Mesenchymal stem cell (in vitro differentiated cells and primary cell): Measurements from ENCODE around the gene RGMA.

Experiments
- DNase-seq: peaks from one replicate; pipeline ENCODE4 v3.0.0-alpha.2; 2013
- H2AFZ ChIP-seq: one replicate; pipeline ENCODE4 v1.6.1; 2013; ENCODE audit warnings: low read depth, mild to moderate bottlenecking, control low read depth, inconsistent platforms, low read length, moderate library complexity
- H2AK5ac ChIP-seq: 2 replicates; pipeline ENCODE4 v1.6.1; 2013; ENCODE audit warnings: low read length, moderate library complexity, mild to moderate bottlenecking, inconsistent platforms; ENCODE audit not compliant: severe bottlenecking
- H2BK120ac ChIP-seq: one replicate; pipeline ENCODE4 v1.6.1; 2013; ENCODE audit warnings: low read depth, mild to moderate bottlenecking, inconsistent platforms, low read length, moderate library complexity
- H2BK12ac ChIP-seq, 2 experiments: one replicate each; pipeline ENCODE4 v1.6.1; 2013; ENCODE audit warnings: inconsistent platforms in 2 of 2, low read length in 2 of 2, mild to moderate bottlenecking in 2 of 2, moderate library complexity in 2 of 2, control low read depth in 1 of 2
- H2BK15ac ChIP-seq: one replicate; pipeline ENCODE4 v1.6.1; 2013; ENCODE audit warnings: mild to moderate bottlenecking, low read depth, inconsistent platforms; ENCODE audit not compliant: poor library complexity, severe bottlenecking
- H2BK5ac ChIP-seq: 2 replicates; pipeline ENCODE4 v1.6.1; 2013; ENCODE audit warnings: low read depth, mild to moderate bottlenecking, low read length, control low read depth, inconsistent platforms; ENCODE audit not compliant: poor library complexity, severe bottlenecking
- H3K14ac ChIP-seq, 2 experiments: one replicate each; pipeline ENCODE4 v1.6.1; 2013; ENCODE audit warnings: inconsistent platforms in 2 of 2, low read length in 2 of 2, control low read depth in 1 of 2, mild to moderate bottlenecking in 1 of 2, moderate library complexity in 1 of 2
- H3K18ac ChIP-seq, 2 experiments: one replicate each; pipeline ENCODE4 v1.6.1; 2013; ENCODE audit warnings: inconsistent platforms in 2 of 2, low read length in 2 of 2, control low read depth in 1 of 2, low read depth in 1 of 2, mild to moderate bottlenecking in 1 of 2
- H3K23ac ChIP-seq, 2 experiments: one replicate each; pipeline ENCODE4 v1.6.1; 2013; ENCODE audit warnings: inconsistent platforms in 2 of 2, low read length in 2 of 2, mild to moderate bottlenecking in 2 of 2, moderate library complexity in 2 of 2, control low read depth in 1 of 2
- H3K27ac ChIP-seq: 2 replicates; pipeline ENCODE4 v1.5.1; 2013; ENCODE audit warnings: mild to moderate bottlenecking, moderate library complexity, low read length, control low read depth, inconsistent platforms; ENCODE audit not compliant: poor library complexity, severe bottlenecking
- H3K27me3 ChIP-seq, 2 experiments: 2 replicates each; pipeline versions ENCODE4 v1.6.1 to v1.7.0; 2013; ENCODE audit warnings: low read length in 2 of 2, mild to moderate bottlenecking in 2 of 2, moderate library complexity in 2 of 2, control low read depth in 1 of 2, inconsistent platforms in 1 of 2; ENCODE audit not compliant: control insufficient read depth in 1 of 2, insufficient read depth in 1 of 2
- H3K36me3 ChIP-seq, 2 experiments: 2 replicates each; pipeline versions ENCODE4 v1.6.1 to v1.7.0; 2013; ENCODE audit warnings: low read length in 2 of 2, control low read depth in 1 of 2, inconsistent platforms in 1 of 2, low read depth in 1 of 2, mild to moderate bottlenecking in 1 of 2; ENCODE audit not compliant: insufficient read depth in 2 of 2, control insufficient read depth in 1 of 2
- H3K4ac ChIP-seq, 2 experiments: one replicate each; pipeline ENCODE4 v1.6.1; 2013; ENCODE audit warnings: inconsistent platforms in 2 of 2, low read length in 2 of 2, mild to moderate bottlenecking in 2 of 2, moderate library complexity in 2 of 2, control low read depth in 1 of 2, low read depth in 1 of 2
- H3K4me1 ChIP-seq: 2 replicates; pipeline ENCODE4 v1.6.1; 2013; ENCODE audit warnings: low read depth, low read length, control low read depth; ENCODE audit not compliant: control insufficient read depth, insufficient read depth
- H3K4me2 ChIP-seq: 2 replicates; pipeline ENCODE4 v1.6.1; 2013; ENCODE audit warnings: low read length, mild to moderate bottlenecking, inconsistent platforms; ENCODE audit not compliant: poor library complexity, severe bottlenecking
- H3K4me3 ChIP-seq, 2 experiments: 2 replicates each; pipeline versions ENCODE4 v1.5.1 to v1.7.0; 2013; ENCODE audit warnings: low read length in 2 of 2, mild to moderate bottlenecking in 2 of 2, control low read depth in 1 of 2, low read depth in 1 of 2; ENCODE audit not compliant: insufficient read depth in 1 of 2
- H3K79me1 ChIP-seq: replicated peaks from 2 replicates; pipeline ENCODE4 v1.6.1; 2013; ENCODE audit warnings: mild to moderate bottlenecking, control low read depth, low read length, inconsistent platforms; ENCODE audit not compliant: poor library complexity, severe bottlenecking
- H3K9ac ChIP-seq: 2 replicates; pipeline ENCODE4 v1.7.0; 2013; ENCODE audit warnings: mild to moderate bottlenecking, low read length, moderate library complexity
- H3K9me3 ChIP-seq: 2 replicates; pipeline ENCODE4 v1.7.0; 2013; ENCODE audit warnings: mild to moderate bottlenecking, low read length; ENCODE audit not compliant: control insufficient read depth
- H4K8ac ChIP-seq: one replicate; pipeline ENCODE4 v1.6.1; 2013; ENCODE audit warnings: inconsistent platforms, mild to moderate bottlenecking, low read length, moderate library complexity
- H4K91ac ChIP-seq: one replicate; pipeline ENCODE4 v1.6.1; 2013; ENCODE audit warnings: mild to moderate bottlenecking, low read length, inconsistent platforms
- WGBS: methylation state at CpG from one replicate; pipeline ENCODE4 v1.1.7; 2013; ENCODE audit warnings: mixed read lengths; 5-methylcytosine and 5-hydroxymethylcytosine counted together

RGMA gene

DNA sequence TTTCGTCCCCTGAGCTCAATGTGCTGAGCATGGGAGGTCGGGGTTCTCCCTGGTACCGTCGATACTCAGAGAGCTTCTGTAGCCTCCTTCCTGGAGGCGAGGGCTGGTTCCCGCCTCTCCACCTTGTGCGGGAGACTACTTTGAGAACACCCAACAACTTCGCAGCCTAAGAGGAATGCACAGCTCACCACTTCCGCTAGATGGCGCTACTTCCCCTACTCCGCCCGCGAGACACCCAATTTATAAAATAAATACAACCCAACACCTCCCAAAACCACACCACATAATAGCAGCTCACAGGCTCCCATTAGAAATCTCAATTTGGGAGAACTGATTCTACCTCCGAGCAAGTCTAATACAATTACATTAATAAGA lies 1.2 kb downstream of the RGMA start:
- H2BK120ac ChIP-seq, result no peak overlapping the region
- peak overlapping the region; percentile 27 for H3K9ac ChIP-seq
- H4K8ac ChIP-seq, result no peak overlapping the region
- H3K27ac ChIP-seq, result no peak overlapping the region
- WGBS, result 2% methylated on average over 14 of the region's 14 CpGs
- no peak overlapping the region for H3K23ac ChIP-seq
- peaks cover 13% of the 10 kb centered on the region for H3K4me1 ChIP-seq
- H3K9me3 ChIP-seq, result no peaks in the 10 kb centered on the region
- no peaks in the 10 kb centered on the region for H3K36me3 ChIP-seq
- no peak overlapping the region for H4K91ac ChIP-seq
- no peak overlapping the region for H3K4me2 ChIP-seq
- H3K4me3 ChIP-seq, result peak overlapping the region in 1 of 2 experiments; percentile 76
- H2AFZ ChIP-seq, result no peak overlapping the region
- DNase-seq, result peak; percentile 26
- H2BK15ac ChIP-seq, result no peak overlapping the region
- no peak overlapping the region for H3K4ac ChIP-seq
- no peak overlapping the region for H2BK5ac ChIP-seq
- H3K27me3 ChIP-seq, result peaks cover 70 to 86% of the 10 kb centered on the region in 2 experiments
- H3K79me1 ChIP-seq, result no peaks in the 10 kb centered on the region
- no peak overlapping the region for H3K18ac ChIP-seq
- no peak overlapping the region for H2AK5ac ChIP-seq
- H3K14ac ChIP-seq, result no peak overlapping the region
- no peak overlapping the region for H2BK12ac ChIP-seq

- WGBS, result no CpG with 5 or more reads among the region's 2 CpGs
- Histone ChIP-seq H3K79me1 (no peaks in the 10 kb centered on the region), H3K4me3 (no peak overlapping the region), H3K9me3 (no peaks in the 10 kb centered on the region), H3K36me3 (no peaks in the 10 kb centered on the region), H2BK5ac (no peak overlapping the region), H3K4me1 (peaks cover 13% of the 10 kb centered on the region), H3K4ac (no peak overlapping the region), H3K9ac (no peak overlapping the region), H2AFZ (no peak overlapping the region), H3K4me2 (no peak overlapping the region), H2BK120ac (no peak overlapping the region), H4K91ac (no peak overlapping the region), H2BK12ac (no peak overlapping the region), H2BK15ac (no peak overlapping the region), H3K27ac (no peak overlapping the region), H4K8ac (no peak overlapping the region), H3K18ac (no peak overlapping the region), H2AK5ac (no peak overlapping the region), H3K14ac (no peak overlapping the region), H3K27me3 (peaks cover 61 to 84% of the 10 kb centered on the region in 2 experiments), H3K23ac (no peak overlapping the region)
- no peak for DNase-seq
Observed at GRCh38 chr15:93086791-93087190, 2.2 kb downstream of the RGMA start.

GRCh38 chr15:93085692-93086091 lies 3.3 kb downstream of the RGMA start:
- H3K18ac ChIP-seq, result no peak overlapping the region
- no peaks in the 10 kb centered on the region for H3K9me3 ChIP-seq
- no peak overlapping the region for H3K23ac ChIP-seq
- DNase-seq, result no peak
- no peak overlapping the region for H3K4me3 ChIP-seq
- no peak overlapping the region for H4K91ac ChIP-seq
- no peak overlapping the region for H3K27ac ChIP-seq
- no peaks in the 10 kb centered on the region for H3K79me1 ChIP-seq
- H3K9ac ChIP-seq, result no peak overlapping the region
- peaks cover 13% of the 10 kb centered on the region for H3K4me1 ChIP-seq
- H2AFZ ChIP-seq, result no peak overlapping the region
- no peak overlapping the region for H4K8ac ChIP-seq
- no peak overlapping the region for H3K14ac ChIP-seq
- peaks cover 60 to 81% of the 10 kb centered on the region in 2 experiments for H3K27me3 ChIP-seq
- H2AK5ac ChIP-seq, result no peak overlapping the region
- no peak overlapping the region for H2BK12ac ChIP-seq
- H2BK5ac ChIP-seq, result no peak overlapping the region
- no peak overlapping the region for H2BK120ac ChIP-seq
- no peaks in the 10 kb centered on the region for H3K36me3 ChIP-seq
- 80% methylated on average over 1 of the region's 1 CpG for WGBS
- no peak overlapping the region for H2BK15ac ChIP-seq
- no peak overlapping the region for H3K4ac ChIP-seq
- no peak overlapping the region for H3K4me2 ChIP-seq

DNA sequence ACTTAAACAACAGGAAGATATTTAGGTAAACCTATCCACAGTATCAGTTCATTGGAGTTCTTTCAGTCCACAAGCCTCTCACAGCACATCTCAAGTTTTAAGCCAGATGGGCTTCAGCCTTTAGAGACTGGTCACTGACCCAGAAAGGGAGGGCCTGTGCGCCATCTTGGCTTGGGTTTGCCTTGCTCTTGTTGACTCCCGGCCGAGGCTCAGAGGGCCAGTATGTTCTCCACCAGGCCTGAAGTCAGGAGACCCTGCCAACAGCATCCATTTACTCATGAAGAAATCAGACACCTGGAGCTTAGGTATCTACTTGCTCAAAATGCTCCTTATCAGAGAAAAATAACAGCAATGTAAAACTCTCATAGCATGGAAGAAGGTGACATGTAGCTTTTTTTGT lies 6.2 kb downstream of the RGMA start:
- no peak overlapping the region for H3K23ac ChIP-seq
- no peak overlapping the region for H3K14ac ChIP-seq
- no peaks in the 10 kb centered on the region for H3K4me1 ChIP-seq
- H4K8ac ChIP-seq, result no peak overlapping the region
- no peak overlapping the region for H4K91ac ChIP-seq
- H3K18ac ChIP-seq, result no peak overlapping the region
- peaks cover 62 to 74% of the 10 kb centered on the region in 2 experiments for H3K27me3 ChIP-seq
- no peak overlapping the region for H2BK15ac ChIP-seq
- no peak overlapping the region for H3K9ac ChIP-seq
- H2BK5ac ChIP-seq, result no peak overlapping the region
- no peak overlapping the region for H3K4ac ChIP-seq
- 97% methylated on average over 3 of the region's 3 CpGs for WGBS
- no peak overlapping the region for H3K4me2 ChIP-seq
- no peaks in the 10 kb centered on the region for H3K9me3 ChIP-seq
- no peak overlapping the region for H2BK12ac ChIP-seq
- H2AFZ ChIP-seq, result no peak overlapping the region
- no peak overlapping the region for H3K27ac ChIP-seq
- H3K36me3 ChIP-seq, result no peaks in the 10 kb centered on the region
- no peak for DNase-seq
- no peak overlapping the region for H3K4me3 ChIP-seq
- H2AK5ac ChIP-seq, result no peak overlapping the region
- no peak overlapping the region for H2BK120ac ChIP-seq
- no peaks in the 10 kb centered on the region for H3K79me1 ChIP-seq
